Measurements from ENCODE around the gene TNPO1. TPM values are rescaled to one million over a fixed set of nuclear protein-coding genes. Genes with fewer than 3 reads are reported as not detected.
"Not testable (repeated sequence)": the region's sequence is repeated elsewhere in the genome, so short reads cannot be mapped to it uniquely, and the experiment has no call there.

The TNPO1 gene
- total RNA-seq (2014; rRNA removed; shearing (Covaris generic)): 301 and 303 TPM in 2 replicates
- 104 and 128 TPM in 2 replicates for polyA plus RNA-seq (2015; cell fraction: cytosol; rRNA removed)
- 99.9 and 103 TPM in 2 replicates for polyA plus RNA-seq (2015; cell fraction: nucleus; rRNA removed)

- in situ Hi-C loops (cut with HindIII; ENCODE audit: low pct_unique_long_range_greater_than_20kb, low sequenced_read_pairs): no loop called here
- DNase-seq (ENCODE audit: low read depth, low spot score): peak; percentile 88
Measured at GRCh38 chr5:72816284-72817075, at the start of gene TNPO1. TNPO1 (plus strand) TSS chr5:72816661; CDS start chr5:72816738, 77 bp downstream.

GRCh38 chr5:72767289-72768010 is 49.0 kb upstream of the TNPO1 start:
- in situ Hi-C loops (cut with HindIII; ENCODE audit: low pct_unique_long_range_greater_than_20kb, low sequenced_read_pairs): no loop called here
- no peak for DNase-seq (ENCODE audit: low read depth, low spot score)

- no peak for DNase-seq (ENCODE audit: low read depth, low spot score)
- in situ Hi-C loops (cut with HindIII; ENCODE audit: low pct_unique_long_range_greater_than_20kb, low sequenced_read_pairs): no loop called here
Measured at GRCh38 chr5:72770266-72770665, 46.2 kb upstream of the TNPO1 start.

- in situ Hi-C loops (cut with HindIII; ENCODE audit: low pct_unique_long_range_greater_than_20kb, low sequenced_read_pairs): no loop called here
Measured at GRCh38 chr5:72776684-72777083, 39.8 kb upstream of the TNPO1 start.

GRCh38 chr5:72779520-72779919 is 36.9 kb upstream of the TNPO1 start:
- in situ Hi-C loops (cut with HindIII; ENCODE audit: low pct_unique_long_range_greater_than_20kb, low sequenced_read_pairs): no loop called here
- no peak for DNase-seq (ENCODE audit: low read depth, low spot score)

More at GRCh38 chr5:72776684-72777083, 39.8 kb upstream of the TNPO1 start:
- DNase-seq (ENCODE audit: low read depth, low spot score): no peak

GRCh38 chr5:72783354-72783753 is 33.1 kb upstream of the TNPO1 start:
- in situ Hi-C loops (cut with HindIII; ENCODE audit: low pct_unique_long_range_greater_than_20kb, low sequenced_read_pairs): no loop called here

GRCh38 chr5:72784129-72784528 is 32.3 kb upstream of the TNPO1 start:
- DNase-seq (ENCODE audit: low read depth, low spot score): no peak
- in situ Hi-C loops (cut with HindIII; ENCODE audit: low pct_unique_long_range_greater_than_20kb, low sequenced_read_pairs): no loop called here

More at GRCh38 chr5:72783354-72783753, 33.1 kb upstream of the TNPO1 start:
- DNase-seq (ENCODE audit: low read depth, low spot score): no peak

GRCh38 chr5:72785801-72786200 is 30.7 kb upstream of the TNPO1 start:
- in situ Hi-C loops (cut with HindIII; ENCODE audit: low pct_unique_long_range_greater_than_20kb, low sequenced_read_pairs): no loop called here
- no peak for DNase-seq (ENCODE audit: low read depth, low spot score)

- in situ Hi-C loops (cut with HindIII; ENCODE audit: low pct_unique_long_range_greater_than_20kb, low sequenced_read_pairs): no loop called here
- no peak for DNase-seq (ENCODE audit: low read depth, low spot score)
Measured at GRCh38 chr5:72786676-72787075, 29.8 kb upstream of the TNPO1 start.

- no peak for DNase-seq (ENCODE audit: low read depth, low spot score)
- in situ Hi-C loops (cut with HindIII; ENCODE audit: low pct_unique_long_range_greater_than_20kb, low sequenced_read_pairs): no loop called here
Measured at GRCh38 chr5:72788866-72789505, 27.5 kb upstream of the TNPO1 start.

GRCh38 chr5:72790186-72790585 is 26.3 kb upstream of the TNPO1 start:
- no peak for DNase-seq (ENCODE audit: low read depth, low spot score)
- in situ Hi-C loops (cut with HindIII; ENCODE audit: low pct_unique_long_range_greater_than_20kb, low sequenced_read_pairs): no loop called here

GRCh38 chr5:72792662-72793061 is 23.8 kb upstream of the TNPO1 start:
- in situ Hi-C loops (cut with HindIII; ENCODE audit: low pct_unique_long_range_greater_than_20kb, low sequenced_read_pairs); DNase-seq (ENCODE audit: low read depth, low spot score): not testable (repeated sequence)

- no peak for DNase-seq (ENCODE audit: low read depth, low spot score)
- in situ Hi-C loops (cut with HindIII; ENCODE audit: low pct_unique_long_range_greater_than_20kb, low sequenced_read_pairs): no loop called here
Measured at GRCh38 chr5:72796001-72796400, 20.5 kb upstream of the TNPO1 start.

GRCh38 chr5:72799721-72800120 is 16.7 kb upstream of the TNPO1 start:
- no peak for DNase-seq (ENCODE audit: low read depth, low spot score)
- in situ Hi-C loops (cut with HindIII; ENCODE audit: low pct_unique_long_range_greater_than_20kb, low sequenced_read_pairs): no loop called here

GRCh38 chr5:72808637-72809036 is 7.8 kb upstream of the TNPO1 start:
- in situ Hi-C loops (cut with HindIII; ENCODE audit: low pct_unique_long_range_greater_than_20kb, low sequenced_read_pairs); DNase-seq (ENCODE audit: low read depth, low spot score): not testable (repeated sequence)

- DNase-seq (ENCODE audit: low read depth, low spot score): no peak
- in situ Hi-C loops (cut with HindIII; ENCODE audit: low pct_unique_long_range_greater_than_20kb, low sequenced_read_pairs): no loop called here
Measured at GRCh38 chr5:72811849-72812248, 4.6 kb upstream of the TNPO1 start.

- in situ Hi-C loops (cut with HindIII; ENCODE audit: low pct_unique_long_range_greater_than_20kb, low sequenced_read_pairs): no loop called here
- DNase-seq (ENCODE audit: low read depth, low spot score): no peak
Measured at GRCh38 chr5:72812488-72812887, 4.0 kb upstream of the TNPO1 start.

- in situ Hi-C loops (cut with HindIII; ENCODE audit: low pct_unique_long_range_greater_than_20kb, low sequenced_read_pairs): no loop called here
Measured at GRCh38 chr5:72814104-72814503, 2.4 kb upstream of the TNPO1 start.

More at GRCh38 chr5:72814104-72814503, 2.4 kb upstream of the TNPO1 start:
- no peak for DNase-seq (ENCODE audit: low read depth, low spot score)
